ENCODE data around the gene PEX14.

DNA sequence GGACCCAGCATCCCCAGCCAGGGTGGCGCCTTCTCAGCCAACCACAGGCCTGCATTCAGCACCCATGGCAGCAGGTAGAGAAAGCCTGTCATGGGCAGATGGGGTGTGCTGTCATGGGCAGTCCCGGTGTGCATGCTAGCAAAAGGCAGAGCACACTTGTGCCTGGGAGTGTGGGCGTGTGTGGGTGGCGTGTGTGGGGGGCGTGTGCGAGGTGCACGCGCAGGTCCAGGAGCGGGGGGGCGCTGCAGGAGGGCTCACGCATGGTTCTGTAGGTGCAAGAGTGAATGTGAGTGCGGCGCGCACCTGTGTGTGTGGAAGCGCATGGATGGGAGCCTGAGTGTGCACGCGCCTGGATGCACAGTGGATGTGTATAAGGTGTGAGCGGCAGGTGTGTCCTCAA, 184.5 kb downstream of the PEX14 start:
- no peak for TF ChIP-seq POLR2A (IDR thresholded peaks at IDR 0.05; ENCODE audit: low read length)
- TF ChIP-seq GATA1 (IDR thresholded peaks at IDR 0.05; ENCODE audit: low read depth, low read length), result no peak

All from erythroblast (primary cell).